ENCODE results near the gene KATNA1. TPM values are rescaled to one million over a fixed set of nuclear protein-coding genes. Genes with fewer than 3 reads are reported as not detected.

Gene KATNA1
- total and polyA plus RNA-seq, 4 donors, result 3.1 to 14.5 (median 6.5) TPM

DNA sequence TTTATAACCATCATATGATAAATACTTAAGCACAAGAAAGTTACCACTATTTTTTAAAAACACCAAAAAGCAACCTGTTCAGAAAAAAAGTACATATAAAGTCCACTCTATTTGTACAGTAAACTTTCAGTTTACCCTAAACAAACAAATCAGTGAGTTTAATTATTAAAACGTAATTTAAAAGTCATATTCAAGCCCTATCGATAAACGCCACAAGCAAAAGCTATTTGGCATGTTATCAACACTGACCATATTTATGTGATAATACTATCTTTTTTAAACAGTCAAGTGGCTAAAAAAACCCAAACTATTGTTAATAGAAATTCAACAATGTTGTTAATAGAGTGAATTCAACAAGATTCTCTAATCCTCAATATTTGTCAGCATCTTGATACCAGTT lies 1.9 kb downstream of the KATNA1 start:
- Histone ChIP-seq H3K9ac (ENCODE audit: low read depth in 1 of 2, low read length in 2 of 2) (no peak overlapping the region), H3K36me3 (ENCODE audit: control insufficient read depth in 4 of 4, insufficient read depth in 3 of 4, low read depth in 1 of 4, low read length in 3 of 4) (no peaks in the 10 kb centered on the region), H3K9me3 (ENCODE audit: control insufficient read depth in 4 of 4, low read length in 3 of 4) (no peaks in the 10 kb centered on the region), H3K27me3 (ENCODE audit: control insufficient read depth in 4 of 4, insufficient read depth in 4 of 4, low read length in 3 of 4) (no peaks in the 10 kb centered on the region), H3K4me1 (ENCODE audit: control insufficient read depth in 4 of 4, insufficient read depth in 4 of 4, low read length in 3 of 4) (peaks cover 2 to 10% (median 6%) of the 10 kb centered on the region in 4 donors), H3K4me3 (ENCODE audit: low read depth in 1 of 3, low read length in 3 of 3) (peak overlapping the region in 1 of 3 donors; percentile 82), H3K27ac (ENCODE audit: low read depth in 1 of 2, low read length in 2 of 2) (no peak overlapping the region)
- 38% methylated on average over 3 of the region's 3 CpGs for WGBS
- TF ChIP-seq SP1 (IDR thresholded peaks at IDR 0.05), result no peak
- no peak for TF ChIP-seq YY1 (IDR thresholded peaks at IDR 0.05)
- TF ChIP-seq JUND (IDR thresholded peaks at IDR 0.05), result no peak
- TF ChIP-seq EGR1 (IDR thresholded peaks at IDR 0.05; ENCODE audit: low read depth in 2 of 2), result no peak
- TF ChIP-seq ZBTB33 (IDR thresholded peaks at IDR 0.05), result no peak
- no peak for TF ChIP-seq HNF4G (IDR thresholded peaks at IDR 0.05)
- TF ChIP-seq MAX (IDR thresholded peaks at IDR 0.05), result no peak
- TF ChIP-seq FOXA2 (IDR thresholded peaks at IDR 0.05), result no peak
- no peak for DNase-seq (ENCODE audit: low spot score)

DNA sequence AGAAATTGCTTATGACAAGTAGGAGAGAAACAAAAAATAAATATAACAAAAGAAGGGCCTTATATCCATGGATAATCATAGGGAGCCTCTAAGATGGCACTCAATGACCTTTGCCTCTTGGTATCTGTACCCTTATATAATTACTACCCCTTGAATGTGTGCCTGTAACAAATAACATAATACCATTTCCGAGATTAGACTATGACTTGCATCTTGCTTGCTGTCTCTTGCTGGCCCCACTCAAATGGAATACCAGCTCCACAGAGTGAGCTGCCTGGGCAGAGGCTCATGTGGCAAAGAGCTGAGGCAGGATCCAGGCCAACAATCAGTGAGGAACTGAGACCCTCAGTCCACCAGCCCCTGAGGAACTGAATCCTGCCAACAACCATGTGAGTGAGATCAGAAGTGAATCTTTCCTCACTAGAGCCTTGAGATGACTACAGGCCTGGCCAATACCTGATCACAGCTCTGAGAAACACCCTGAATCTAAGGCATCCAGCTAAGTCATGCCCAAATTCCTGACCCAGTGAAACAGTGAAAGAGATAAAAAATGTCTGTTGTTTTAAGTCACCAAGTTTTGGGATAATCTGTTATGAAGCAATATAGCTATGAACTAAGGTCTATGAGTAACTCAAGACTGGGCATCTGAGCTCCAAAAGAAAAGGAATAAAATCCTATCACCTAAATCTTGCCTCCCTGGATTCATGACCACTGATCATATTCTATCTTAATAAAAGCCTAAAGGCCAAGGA lies 5.5 kb downstream of the KATNA1 start:
- H3K27ac ChIP-seq (ENCODE audit: low read depth in 1 of 2, low read length in 2 of 2), result no peak overlapping the region
- no peak overlapping the region for H3K9ac ChIP-seq (ENCODE audit: low read depth in 1 of 2, low read length in 2 of 2)
- H3K4me3 ChIP-seq (ENCODE audit: low read depth in 1 of 3, low read length in 3 of 3), result no peak overlapping the region
- H3K9me3 ChIP-seq (ENCODE audit: control insufficient read depth in 4 of 4, low read length in 3 of 4), result no peaks in the 10 kb centered on the region
- 94% methylated on average over 1 of the region's 1 CpG for WGBS
- DNase-seq (ENCODE audit: low spot score), result no peak
- H3K4me1 ChIP-seq (ENCODE audit: control insufficient read depth in 4 of 4, insufficient read depth in 4 of 4, low read length in 3 of 4), result peaks cover 2 to 10% (median 5%) of the 10 kb centered on the region in 4 donors
- no peaks in the 10 kb centered on the region for H3K36me3 ChIP-seq (ENCODE audit: control insufficient read depth in 4 of 4, insufficient read depth in 3 of 4, low read depth in 1 of 4, low read length in 3 of 4)
- TF ChIP-seq CTCF (IDR thresholded peaks at IDR 0.05; ENCODE audit: low read depth, low read length, missing input control) (no peak), EGR1 (IDR thresholded peaks at IDR 0.05; ENCODE audit: low read depth in 2 of 2) (no peak), SP1 (IDR thresholded peaks at IDR 0.05) (no peak), NR2F2 (IDR thresholded peaks at IDR 0.05) (no peak), YY1 (IDR thresholded peaks at IDR 0.05) (no peak), RAD21 (IDR thresholded peaks at IDR 0.05) (no peak), GABPA (IDR thresholded peaks at IDR 0.05 in 1 of 2, conservative IDR thresholded peaks at IDR 0.05 in 1 of 2) (no peak), MAX (IDR thresholded peaks at IDR 0.05) (no peak), JUND (IDR thresholded peaks at IDR 0.05) (no peak), FOXA2 (IDR thresholded peaks at IDR 0.05) (no peak), FOXA1 (IDR thresholded peaks at IDR 0.05) (no peak), HNF4A (conservative IDR thresholded peaks at IDR 0.05) (no peak), ATF3 (IDR thresholded peaks at IDR 0.05) (no peak), HNF4G (IDR thresholded peaks at IDR 0.05) (no peak), ZBTB33 (IDR thresholded peaks at IDR 0.05) (no peak), TAF1 (conservative IDR thresholded peaks at IDR 0.05) (no peak), RXRA (IDR thresholded peaks at IDR 0.05) (no peak)
- TF ChIP-seq, protein P1, sequence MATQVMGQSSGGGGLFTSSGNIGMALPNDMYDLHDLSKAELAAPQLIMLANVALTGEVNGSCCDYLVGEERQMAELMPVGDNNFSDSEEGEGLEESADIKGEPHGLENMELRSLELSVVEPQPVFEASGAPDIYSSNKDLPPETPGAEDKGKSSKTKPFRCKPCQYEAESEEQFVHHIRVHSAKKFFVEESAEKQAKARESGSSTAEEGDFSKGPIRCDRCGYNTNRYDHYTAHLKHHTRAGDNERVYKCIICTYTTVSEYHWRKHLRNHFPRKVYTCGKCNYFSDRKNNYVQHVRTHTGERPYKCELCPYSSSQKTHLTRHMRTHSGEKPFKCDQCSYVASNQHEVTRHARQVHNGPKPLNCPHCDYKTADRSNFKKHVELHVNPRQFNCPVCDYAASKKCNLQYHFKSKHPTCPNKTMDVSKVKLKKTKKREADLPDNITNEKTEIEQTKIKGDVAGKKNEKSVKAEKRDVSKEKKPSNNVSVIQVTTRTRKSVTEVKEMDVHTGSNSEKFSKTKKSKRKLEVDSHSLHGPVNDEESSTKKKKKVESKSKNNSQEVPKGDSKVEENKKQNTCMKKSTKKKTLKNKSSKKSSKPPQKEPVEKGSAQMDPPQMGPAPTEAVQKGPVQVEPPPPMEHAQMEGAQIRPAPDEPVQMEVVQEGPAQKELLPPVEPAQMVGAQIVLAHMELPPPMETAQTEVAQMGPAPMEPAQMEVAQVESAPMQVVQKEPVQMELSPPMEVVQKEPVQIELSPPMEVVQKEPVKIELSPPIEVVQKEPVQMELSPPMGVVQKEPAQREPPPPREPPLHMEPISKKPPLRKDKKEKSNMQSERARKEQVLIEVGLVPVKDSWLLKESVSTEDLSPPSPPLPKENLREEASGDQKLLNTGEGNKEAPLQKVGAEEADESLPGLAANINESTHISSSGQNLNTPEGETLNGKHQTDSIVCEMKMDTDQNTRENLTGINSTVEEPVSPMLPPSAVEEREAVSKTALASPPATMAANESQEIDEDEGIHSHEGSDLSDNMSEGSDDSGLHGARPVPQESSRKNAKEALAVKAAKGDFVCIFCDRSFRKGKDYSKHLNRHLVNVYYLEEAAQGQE (IDR thresholded peaks at IDR 0.05), result no peak
- H3K27me3 ChIP-seq (ENCODE audit: control insufficient read depth in 4 of 4, insufficient read depth in 4 of 4, low read length in 3 of 4), result no peaks in the 10 kb centered on the region
